Measurements from ENCODE around the gene PDYN.

GRCh38 chr20:1993986-1994385 is at the start of gene PDYN:
- TF ChIP-seq, protein P1, sequence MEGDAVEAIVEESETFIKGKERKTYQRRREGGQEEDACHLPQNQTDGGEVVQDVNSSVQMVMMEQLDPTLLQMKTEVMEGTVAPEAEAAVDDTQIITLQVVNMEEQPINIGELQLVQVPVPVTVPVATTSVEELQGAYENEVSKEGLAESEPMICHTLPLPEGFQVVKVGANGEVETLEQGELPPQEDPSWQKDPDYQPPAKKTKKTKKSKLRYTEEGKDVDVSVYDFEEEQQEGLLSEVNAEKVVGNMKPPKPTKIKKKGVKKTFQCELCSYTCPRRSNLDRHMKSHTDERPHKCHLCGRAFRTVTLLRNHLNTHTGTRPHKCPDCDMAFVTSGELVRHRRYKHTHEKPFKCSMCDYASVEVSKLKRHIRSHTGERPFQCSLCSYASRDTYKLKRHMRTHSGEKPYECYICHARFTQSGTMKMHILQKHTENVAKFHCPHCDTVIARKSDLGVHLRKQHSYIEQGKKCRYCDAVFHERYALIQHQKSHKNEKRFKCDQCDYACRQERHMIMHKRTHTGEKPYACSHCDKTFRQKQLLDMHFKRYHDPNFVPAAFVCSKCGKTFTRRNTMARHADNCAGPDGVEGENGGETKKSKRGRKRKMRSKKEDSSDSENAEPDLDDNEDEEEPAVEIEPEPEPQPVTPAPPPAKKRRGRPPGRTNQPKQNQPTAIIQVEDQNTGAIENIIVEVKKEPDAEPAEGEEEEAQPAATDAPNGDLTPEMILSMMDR (IDR thresholded peaks at IDR 0.05; ENCODE audit: insufficient read depth, low read length, poor library complexity, severe bottlenecking) = no peak
- TF ChIP-seq EZH2phosphoT487 (conservative IDR thresholded peaks at IDR 0.05; ENCODE audit: low read length) = no peak

All from SU-DHL-6 (cell line).